MM.1S (cell line): ENCODE data around the gene TAF1B.

Experiments used
- EZH2phosphoT487 ChIP-seq: fragments of 300-600 bp; sonication (generic); IDR thresholded peaks from 2 replicates; pipeline ENCODE4 v1.6.1; 2018; ENCODE audit warnings: antibody characterized with exemption, low read length
- TF ChIP-seq, protein P1 (sequence below): fragments of 300-600 bp; sonication (generic); IDR thresholded peaks from 2 replicates; pipeline ENCODE4 v1.5.1; 2016; ENCODE audit warnings: antibody characterized with exemption, low read length, mixed read lengths

GRCh38 chr2:9971105-9971818, 128.0 kb downstream of the TAF1B start:
- TF ChIP-seq, protein P1, sequence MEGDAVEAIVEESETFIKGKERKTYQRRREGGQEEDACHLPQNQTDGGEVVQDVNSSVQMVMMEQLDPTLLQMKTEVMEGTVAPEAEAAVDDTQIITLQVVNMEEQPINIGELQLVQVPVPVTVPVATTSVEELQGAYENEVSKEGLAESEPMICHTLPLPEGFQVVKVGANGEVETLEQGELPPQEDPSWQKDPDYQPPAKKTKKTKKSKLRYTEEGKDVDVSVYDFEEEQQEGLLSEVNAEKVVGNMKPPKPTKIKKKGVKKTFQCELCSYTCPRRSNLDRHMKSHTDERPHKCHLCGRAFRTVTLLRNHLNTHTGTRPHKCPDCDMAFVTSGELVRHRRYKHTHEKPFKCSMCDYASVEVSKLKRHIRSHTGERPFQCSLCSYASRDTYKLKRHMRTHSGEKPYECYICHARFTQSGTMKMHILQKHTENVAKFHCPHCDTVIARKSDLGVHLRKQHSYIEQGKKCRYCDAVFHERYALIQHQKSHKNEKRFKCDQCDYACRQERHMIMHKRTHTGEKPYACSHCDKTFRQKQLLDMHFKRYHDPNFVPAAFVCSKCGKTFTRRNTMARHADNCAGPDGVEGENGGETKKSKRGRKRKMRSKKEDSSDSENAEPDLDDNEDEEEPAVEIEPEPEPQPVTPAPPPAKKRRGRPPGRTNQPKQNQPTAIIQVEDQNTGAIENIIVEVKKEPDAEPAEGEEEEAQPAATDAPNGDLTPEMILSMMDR: no peak
- no peak for TF ChIP-seq EZH2phosphoT487
